Fibroblast of skin of scalp (primary cell): Measurements from ENCODE around the gene EPB41L1.

Source experiments
- DNase-seq: peaks from one replicate; pipeline ENCODE4 v3.0.0-alpha.2; 2013

EPB41L1 gene

DNA sequence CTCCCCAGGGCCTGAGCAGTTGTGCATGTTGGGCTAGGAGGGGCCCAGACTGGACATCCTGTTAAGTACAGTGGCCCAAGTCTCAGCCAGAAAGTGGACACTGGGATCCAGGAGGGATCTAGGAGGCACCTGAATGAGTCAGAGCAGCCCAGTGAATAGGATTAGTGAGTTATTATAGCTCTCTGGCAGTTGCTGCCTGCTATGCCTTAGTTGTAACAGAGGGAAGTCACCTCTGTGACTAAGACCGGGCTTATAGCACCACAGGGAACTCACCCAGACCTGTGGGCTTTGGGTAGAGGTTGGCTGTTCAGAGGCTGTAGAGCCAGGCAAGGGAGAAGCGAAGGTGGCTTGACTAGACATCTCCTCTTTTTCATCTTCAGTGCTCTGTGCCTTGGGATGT lies 42.7 kb downstream of the EPB41L1 start:
- no peak for DNase-seq

DNA sequence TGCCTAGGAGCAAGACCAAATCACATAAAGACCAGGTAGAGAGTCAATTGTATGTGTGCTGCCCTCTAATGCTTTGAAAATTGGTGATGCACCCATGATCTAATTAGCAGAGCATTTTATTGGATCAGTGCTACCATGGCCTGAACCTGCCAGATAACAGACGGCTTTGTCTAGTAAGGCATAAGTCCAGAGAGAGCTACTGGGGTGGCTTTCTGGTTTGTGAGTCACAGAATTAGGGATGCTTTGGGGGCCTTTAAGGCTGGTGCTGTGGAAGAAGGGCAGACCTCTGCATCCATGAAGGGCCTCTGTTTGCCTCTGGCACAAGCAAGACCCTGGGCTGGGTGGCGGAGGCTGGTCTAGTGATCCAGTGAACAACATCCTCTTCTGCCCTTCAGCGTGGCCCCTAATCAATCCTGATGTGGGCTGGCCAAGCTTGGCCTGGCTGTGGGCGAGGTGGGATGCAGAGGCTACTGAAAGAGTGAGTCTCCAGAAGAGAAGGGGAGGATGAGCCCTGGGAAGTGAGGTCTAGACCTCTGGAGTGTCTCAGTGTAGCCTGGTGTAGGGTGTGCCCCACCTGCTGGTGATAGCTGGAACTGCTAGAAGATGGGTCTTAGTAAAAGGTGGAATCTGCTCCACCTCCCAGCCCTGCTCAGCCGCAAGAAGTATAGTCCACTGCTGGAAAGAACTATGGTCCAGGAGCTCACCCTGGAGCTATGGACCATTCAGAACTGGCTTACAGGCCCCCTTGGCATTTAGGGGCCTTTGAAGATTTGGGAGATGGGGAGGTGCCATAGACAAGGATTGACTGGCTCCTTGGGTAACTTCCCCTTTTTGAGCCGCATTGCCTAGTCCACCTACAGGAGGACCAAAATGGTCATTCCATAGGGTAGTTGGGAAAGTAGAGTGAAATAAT lies 45.1 kb downstream of the EPB41L1 start:
- peak; percentile 71 for DNase-seq

GRCh38 chr20:36200451-36200850 lies 45.9 kb downstream of the EPB41L1 start:
- no peak for DNase-seq

- DNase-seq = no peak
Measured at GRCh38 chr20:36201198-36201597, 46.7 kb downstream of the EPB41L1 start.

GRCh38 chr20:36202891-36203338 lies 48.4 kb downstream of the EPB41L1 start:
- peak; percentile 50 for DNase-seq

DNA sequence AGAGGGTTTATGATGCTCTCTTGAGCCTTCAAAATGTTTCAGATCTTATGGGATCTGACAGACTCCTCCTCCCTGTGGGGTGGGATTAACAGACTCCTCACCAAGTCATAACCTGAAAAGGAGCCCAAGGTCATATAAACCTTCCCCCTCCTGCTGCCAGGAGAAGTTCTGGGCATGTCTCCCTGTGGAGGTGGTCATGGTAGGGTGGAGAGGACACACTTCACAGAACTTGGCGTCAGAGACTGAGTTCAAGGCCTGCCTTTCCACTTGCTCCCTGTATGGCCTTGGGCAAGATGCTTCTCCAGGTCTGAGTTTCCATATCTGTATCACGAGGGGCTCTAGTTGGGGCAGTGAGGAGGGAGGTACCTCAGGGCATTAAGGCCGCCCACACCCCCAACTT lies 49.3 kb downstream of the EPB41L1 start:
- no peak for DNase-seq

DNA sequence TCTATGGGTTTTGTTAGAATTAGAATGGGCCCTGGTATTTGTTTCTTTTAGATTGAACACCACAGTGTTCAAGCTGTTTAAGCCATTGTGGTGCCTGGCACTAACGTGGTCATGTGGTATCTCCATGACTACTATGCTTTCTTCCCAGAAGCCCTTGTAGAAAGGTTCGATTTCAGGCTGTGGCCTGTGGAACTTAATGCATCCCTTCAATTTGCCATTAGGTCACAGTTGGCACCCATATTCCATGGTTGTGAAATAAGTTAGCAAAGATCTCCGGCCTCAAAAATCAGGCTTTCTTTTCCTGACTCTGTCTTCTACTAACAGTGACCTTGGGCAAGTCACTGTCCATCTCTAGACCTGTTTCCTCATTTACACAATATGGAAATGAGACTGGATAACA lies 50.5 kb downstream of the EPB41L1 start:
- DNase-seq = no peak

DNA sequence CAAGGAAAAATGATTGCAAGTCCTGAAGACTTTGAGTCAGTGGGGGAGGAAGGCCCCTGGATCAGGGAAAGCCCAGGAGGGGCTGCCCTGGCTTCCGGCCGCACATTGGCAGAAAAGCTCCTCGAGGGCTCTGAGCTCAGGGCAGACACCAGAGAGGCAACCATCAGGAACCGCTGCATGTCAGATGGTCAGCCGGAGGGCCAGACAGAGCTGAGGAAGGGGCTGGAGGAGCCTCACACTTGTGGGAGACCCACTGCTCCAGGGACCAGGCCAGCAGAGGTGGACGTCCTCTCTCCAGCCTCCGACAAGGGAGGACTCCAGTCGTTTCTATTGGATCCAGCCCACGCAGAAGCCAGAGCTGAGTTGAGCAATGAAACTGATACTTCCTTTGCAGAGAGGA lies 51.5 kb downstream of the EPB41L1 start:
- no peak for DNase-seq

GRCh38 chr20:36206641-36207040 lies 52.1 kb downstream of the EPB41L1 start:
- no peak for DNase-seq

- no peak for DNase-seq
Measured at GRCh38 chr20:36207602-36208001, 53.1 kb downstream of the EPB41L1 start.

- DNase-seq = no peak
Measured at GRCh38 chr20:36208257-36208656, 53.7 kb downstream of the EPB41L1 start.

- no peak for DNase-seq
Measured at GRCh38 chr20:36210436-36211021, 56.0 kb downstream of the EPB41L1 start.

DNA sequence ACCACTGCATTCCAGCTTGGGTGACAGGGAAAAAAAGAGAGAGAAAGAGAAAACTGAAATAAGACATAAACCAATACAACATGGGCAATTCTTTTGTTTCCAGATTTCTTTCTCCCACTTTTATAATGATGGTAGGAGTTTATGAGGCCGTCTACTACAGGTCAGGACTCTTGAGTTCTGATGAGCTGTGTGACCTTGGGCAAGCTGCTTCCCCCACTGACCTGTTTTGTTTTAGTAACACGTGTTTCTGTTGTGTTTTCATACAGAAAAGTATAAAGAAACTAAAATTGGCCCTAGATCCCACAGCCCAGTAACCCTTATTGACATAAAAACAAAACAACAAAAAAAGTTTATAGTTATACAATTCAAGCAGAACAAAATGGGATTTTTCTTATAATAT lies 58.8 kb downstream of the EPB41L1 start:
- DNase-seq = no peak

DNA sequence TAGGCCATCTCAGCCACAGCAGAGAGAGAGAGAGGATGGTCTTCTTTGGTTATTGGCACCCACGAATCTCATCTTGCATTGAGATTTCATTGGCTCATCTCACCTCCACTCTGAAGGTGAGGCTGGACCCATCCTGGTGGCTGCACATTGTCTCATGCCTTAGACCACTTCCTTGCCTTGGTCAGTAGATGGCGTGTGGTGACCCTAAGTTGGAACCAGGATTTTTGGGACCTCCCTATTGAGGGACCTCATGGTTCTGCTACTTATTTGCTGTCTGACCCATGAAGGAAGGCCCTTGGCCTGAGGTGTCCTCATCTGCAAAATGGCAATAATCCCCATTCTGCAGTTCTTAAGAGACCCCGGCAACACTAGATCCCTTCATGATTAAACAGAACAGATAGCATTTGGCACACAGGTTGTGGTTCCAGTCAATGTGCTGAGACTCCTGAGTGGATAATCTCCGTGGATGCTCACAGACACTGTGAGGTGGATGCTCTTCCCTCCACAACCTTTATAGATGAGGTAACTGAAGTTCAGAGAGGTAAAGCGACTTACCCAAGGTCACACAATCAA lies 60.2 kb downstream of the EPB41L1 start:
- peak; percentile 33 for DNase-seq

DNA sequence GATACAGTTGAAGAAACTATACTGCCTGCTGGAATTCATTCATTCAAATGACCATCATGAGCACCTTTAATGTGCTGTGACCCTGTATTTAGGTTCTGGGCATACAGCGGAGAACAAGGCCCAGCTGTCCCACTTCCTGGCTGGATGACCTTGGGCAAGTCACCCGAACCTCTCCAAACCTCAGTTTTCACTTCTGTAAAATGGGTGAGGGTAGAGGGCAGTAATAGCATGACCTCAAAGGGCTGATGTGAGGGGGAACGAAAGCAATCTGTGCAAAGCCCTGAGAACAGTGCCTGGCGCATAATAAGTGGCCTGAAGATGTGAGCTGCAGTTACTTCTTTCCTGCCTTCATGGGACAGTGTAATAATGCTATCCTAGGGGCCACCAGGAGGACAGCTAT lies 61.2 kb downstream of the EPB41L1 start:
- no peak for DNase-seq

DNA sequence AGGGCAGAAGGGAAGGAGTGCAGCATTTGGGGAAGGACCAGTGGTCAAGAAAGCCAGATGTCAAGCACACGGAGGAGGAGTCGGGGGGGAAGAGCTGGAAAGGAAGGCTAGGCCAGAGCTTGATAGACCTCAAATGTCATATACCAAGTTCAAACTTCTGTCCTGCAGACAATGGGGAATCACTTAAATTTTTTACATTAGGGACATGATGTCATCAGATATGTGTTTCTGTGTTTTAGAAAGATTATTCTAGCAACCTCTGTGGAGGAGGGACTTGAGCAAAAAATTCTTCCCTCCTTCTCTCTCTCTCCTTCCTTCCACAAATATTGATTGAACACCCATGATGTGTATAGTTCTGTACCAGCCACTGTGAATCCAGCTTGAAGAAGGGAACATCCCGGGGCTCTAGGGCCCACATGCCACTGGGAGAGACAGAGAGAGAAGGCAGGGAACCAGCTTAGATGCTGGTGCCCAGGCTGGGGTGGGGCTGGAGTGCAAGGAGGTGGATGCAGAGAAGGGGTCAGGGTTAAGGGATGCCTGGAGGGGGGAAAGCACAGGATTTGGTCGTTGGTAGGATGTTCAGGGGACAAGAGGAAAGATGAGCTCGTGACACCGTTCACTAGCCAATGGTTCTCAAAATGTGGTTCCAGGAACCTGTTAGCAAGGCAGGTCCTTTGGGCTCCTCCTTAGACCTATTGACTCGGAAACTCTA lies 61.9 kb downstream of the EPB41L1 start:
- no peak for DNase-seq

GRCh38 chr20:36217226-36217625 lies 62.7 kb downstream of the EPB41L1 start:
- DNase-seq = no peak

- no peak for DNase-seq
Measured at GRCh38 chr20:36218380-36219064, 64.0 kb downstream of the EPB41L1 start.

- DNase-seq = no peak
Measured at GRCh38 chr20:36219671-36220220, 65.2 kb downstream of the EPB41L1 start.

DNA sequence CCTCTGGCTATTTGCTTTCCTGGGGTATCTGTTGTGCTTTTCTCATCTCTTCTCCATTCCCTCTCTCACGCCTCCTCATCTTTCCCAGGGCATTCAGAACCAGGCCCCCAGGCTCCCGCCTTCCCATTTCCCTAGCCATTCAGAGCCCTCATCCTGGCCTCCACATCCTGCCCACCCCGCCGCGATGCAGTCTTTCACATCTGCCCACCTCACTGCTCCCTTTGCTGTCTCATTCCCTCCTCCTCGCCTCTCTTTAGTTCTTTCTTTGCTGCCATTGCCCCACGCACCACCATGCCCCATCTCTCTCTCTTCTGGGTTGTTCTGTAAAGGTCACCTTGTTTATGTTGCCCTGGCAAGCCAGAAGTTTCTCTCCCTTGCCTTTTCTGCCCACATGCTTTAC lies 71.1 kb downstream of the EPB41L1 start:
- no peak for DNase-seq

GRCh38 chr20:36228770-36229169 lies 74.2 kb downstream of the EPB41L1 start:
- DNase-seq = no peak

DNA sequence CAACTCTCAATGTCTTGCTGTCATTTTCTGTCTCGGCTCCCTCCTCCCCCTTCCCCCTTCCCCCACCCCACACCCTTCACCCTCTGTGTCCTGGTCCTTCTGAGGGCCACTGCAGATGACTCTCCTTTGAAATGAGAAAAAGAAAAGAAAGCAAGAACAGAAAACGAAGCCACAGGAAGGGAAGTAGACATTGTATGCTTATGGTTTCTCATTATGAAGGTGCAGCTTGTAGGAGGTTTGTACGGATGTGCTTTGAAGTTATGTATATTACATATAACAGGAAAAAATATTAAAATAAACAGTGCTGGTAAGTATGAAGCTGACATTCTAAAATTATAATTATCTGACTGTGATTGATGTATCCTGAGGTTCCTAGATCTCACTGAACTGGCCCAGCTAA lies 75.5 kb downstream of the EPB41L1 start:
- no peak for DNase-seq
